K562 (cell line): ENCODE data around the gene TSPAN3. TPM values are rescaled to one million over a fixed set of nuclear protein-coding genes. Genes with fewer than 3 reads are reported as not detected.

ENCODE experiments used
- MAFG ChIP-seq: fragments of 450-650 bp; conservative IDR thresholded peaks from 2 replicates; pipeline ENCODE4 v1.6.1; 2016; ENCODE audit warnings: missing genetic modification characterization, missing compliant biosample characterization
- SMARCA4 ChIP-seq: fragments of 450-650 bp; IDR thresholded peaks from 2 replicates; pipeline ENCODE4 v1.6.1; 2016
- ZNF316 ChIP-seq: fragments of 450-650 bp; IDR thresholded peaks from 2 replicates; pipeline ENCODE4 v1.6.1; 2016
- ZSCAN29 ChIP-seq: fragments of 450-650 bp; IDR thresholded peaks from 2 replicates; pipeline ENCODE4 v1.6.1; 2017
- polyA plus RNA-seq, 8 experiments: library from polyadenylated mRNA; depleted of rRNA in 4 of 8; stranded (reverse) in 5 of 8; unstranded in 3 of 8; fragments of >200 nt; fragmentation: Nextera tagmentation in 2 of 8; fragmentation: Illumina TruSeq in 1 of 8; extraction: Ambion mirVana in 2 of 8; extraction: Trizol in 1 of 8; gene quantifications; 2 replicates each; pipeline versions ENCODE4 v1.2.1 to v1.2.3, GENCODE V29; 2011 to 2014; ENCODE audit warnings: inconsistent platforms in 1 of 8, missing spikeins in 1 of 8
- total RNA-seq, 7 experiments: library from RNA; depleted of rRNA in 6 of 7; stranded (reverse); fragments of >200 nt in 6 of 7; fragmentation: Illumina TruSeq in 2 of 7; extraction: Trizol in 2 of 7; gene quantifications; 2 replicates each; pipeline versions ENCODE4 v1.2.1 to v1.2.3, GENCODE V29; 2011 to 2021; ENCODE audit warnings: low replicate concordance in 1 of 7
- TF ChIP-seq, protein P1 (sequence below), 2 experiments: fragments of 450-650 bp in 1 of 2; sonication (generic) in 1 of 2; formaldehyde crosslinking in 1 of 2; IDR thresholded peaks in 1 of 2; conservative IDR thresholded peaks in 1 of 2; 2 replicates each; pipeline versions ENCODE4 v1.6.1 to v1.8.1; 2016 to 2023; ENCODE audit warnings: mild to moderate bottlenecking in 2 of 2, moderate library complexity in 2 of 2, inconsistent platforms in 1 of 2, missing genetic modification reagents in 1 of 2
- TF ChIP-seq, protein P2 (sequence below), 3 experiments: IDR thresholded peaks in 2 of 3; conservative IDR thresholded peaks in 1 of 3; 2 replicates each; pipeline ENCODE4 v1.5.1; 2011 to 2012; ENCODE audit warnings: low read length in 3 of 3, mild to moderate bottlenecking in 3 of 3, control low read depth in 2 of 3, improper control_type of control experiment in 1 of 3, inconsistent platforms in 1 of 3, low read depth in 1 of 3, mixed read lengths in 1 of 3, moderate library complexity in 1 of 3; ENCODE audit not compliant: insufficient read depth in 2 of 3
- TF ChIP-seq, protein P3 (sequence below), 2 experiments: IDR thresholded peaks in 1 of 2; conservative IDR thresholded peaks in 1 of 2; 2 replicates each; pipeline ENCODE4 v1.6.1; 2016; ENCODE audit warnings: low read depth in 2 of 2, mild to moderate bottlenecking in 1 of 2, missing compliant biosample characterization in 1 of 2, missing genetic modification characterization in 1 of 2, moderate library complexity in 1 of 2

Gene TSPAN3
- total and polyA plus RNA-seq, 9 of the 15 experiments (the other 6 are each of a cell fraction or from before 2014, with no cell fraction given): 14.3 to 144 (median 71.1) TPM

DNA sequence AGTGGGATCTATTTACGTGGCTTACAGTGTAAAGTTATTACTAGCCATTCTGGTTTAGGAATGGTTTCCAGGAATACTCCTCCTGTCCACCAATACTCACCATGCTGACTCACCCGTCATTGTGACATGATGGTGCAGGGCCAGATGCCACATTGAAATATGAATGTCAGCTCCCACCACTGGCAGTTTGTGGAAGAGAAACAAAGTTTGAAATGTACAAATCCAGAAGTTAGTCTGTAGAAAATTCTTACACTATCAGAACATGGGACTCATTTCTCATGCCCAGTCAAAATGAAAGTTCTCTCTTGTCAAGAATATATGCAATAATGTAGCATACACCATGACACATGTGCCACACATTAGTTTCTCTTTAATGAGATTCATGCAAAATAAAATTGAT lies 14.4 kb upstream of the TSPAN3 start (continued):
- TF ChIP-seq, protein P1, sequence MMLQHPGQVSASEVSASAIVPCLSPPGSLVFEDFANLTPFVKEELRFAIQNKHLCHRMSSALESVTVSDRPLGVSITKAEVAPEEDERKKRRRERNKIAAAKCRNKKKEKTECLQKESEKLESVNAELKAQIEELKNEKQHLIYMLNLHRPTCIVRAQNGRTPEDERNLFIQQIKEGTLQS (IDR thresholded peaks at IDR 0.05): peak; percentile 78
- TF ChIP-seq, protein P1 (CRISPR knock-in tag; conservative IDR thresholded peaks at IDR 0.05): no peak
- TF ChIP-seq MAFG (tag) (peak; percentile 57), ZSCAN29 (no peak), ZNF316 (peak; percentile 60), SMARCA4 (0 out of 2 replicates have a peak, but pooled peaks have one; percentile 35)
- TF ChIP-seq, protein P2, sequence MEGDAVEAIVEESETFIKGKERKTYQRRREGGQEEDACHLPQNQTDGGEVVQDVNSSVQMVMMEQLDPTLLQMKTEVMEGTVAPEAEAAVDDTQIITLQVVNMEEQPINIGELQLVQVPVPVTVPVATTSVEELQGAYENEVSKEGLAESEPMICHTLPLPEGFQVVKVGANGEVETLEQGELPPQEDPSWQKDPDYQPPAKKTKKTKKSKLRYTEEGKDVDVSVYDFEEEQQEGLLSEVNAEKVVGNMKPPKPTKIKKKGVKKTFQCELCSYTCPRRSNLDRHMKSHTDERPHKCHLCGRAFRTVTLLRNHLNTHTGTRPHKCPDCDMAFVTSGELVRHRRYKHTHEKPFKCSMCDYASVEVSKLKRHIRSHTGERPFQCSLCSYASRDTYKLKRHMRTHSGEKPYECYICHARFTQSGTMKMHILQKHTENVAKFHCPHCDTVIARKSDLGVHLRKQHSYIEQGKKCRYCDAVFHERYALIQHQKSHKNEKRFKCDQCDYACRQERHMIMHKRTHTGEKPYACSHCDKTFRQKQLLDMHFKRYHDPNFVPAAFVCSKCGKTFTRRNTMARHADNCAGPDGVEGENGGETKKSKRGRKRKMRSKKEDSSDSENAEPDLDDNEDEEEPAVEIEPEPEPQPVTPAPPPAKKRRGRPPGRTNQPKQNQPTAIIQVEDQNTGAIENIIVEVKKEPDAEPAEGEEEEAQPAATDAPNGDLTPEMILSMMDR (IDR thresholded peaks at IDR 0.05 in 2 of 3, conservative IDR thresholded peaks at IDR 0.05 in 1 of 3; ENCODE audit: insufficient read depth in 2 of 3, low read depth in 1 of 3, low read length in 3 of 3): 0 out of 6 replicates have a peak, but pooled peaks of 1 of the 3 experiments have one; percentile 2
- TF ChIP-seq, protein P3, sequence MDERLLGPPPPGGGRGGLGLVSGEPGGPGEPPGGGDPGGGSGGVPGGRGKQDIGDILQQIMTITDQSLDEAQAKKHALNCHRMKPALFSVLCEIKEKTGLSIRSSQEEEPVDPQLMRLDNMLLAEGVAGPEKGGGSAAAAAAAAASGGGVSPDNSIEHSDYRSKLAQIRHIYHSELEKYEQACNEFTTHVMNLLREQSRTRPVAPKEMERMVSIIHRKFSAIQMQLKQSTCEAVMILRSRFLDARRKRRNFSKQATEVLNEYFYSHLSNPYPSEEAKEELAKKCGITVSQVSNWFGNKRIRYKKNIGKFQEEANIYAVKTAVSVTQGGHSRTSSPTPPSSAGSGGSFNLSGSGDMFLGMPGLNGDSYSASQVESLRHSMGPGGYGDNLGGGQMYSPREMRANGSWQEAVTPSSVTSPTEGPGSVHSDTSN (CRISPR knock-in tag; IDR thresholded peaks at IDR 0.05; ENCODE audit: low read depth): no peak
- TF ChIP-seq, protein P3 (tag; conservative IDR thresholded peaks at IDR 0.05; ENCODE audit: low read depth): peak; percentile 72
